ENCODE data around the gene DOCK8. TPM values are rescaled to one million over a fixed set of nuclear protein-coding genes. Genes with fewer than 3 reads are reported as not detected.

The DOCK8 gene
- polyA plus RNA-seq, 1 donor (not counting 4 experiments of a cell fraction or from before 2014, with no cell fraction given) = 1.5 TPM

- FAIRE-seq = no peak
Measured at GRCh38 chr9:312596-313320, 98.1 kb downstream of the DOCK8 start.

GRCh38 chr9:316382-316965 lies 101.8 kb downstream of the DOCK8 start:
- TF ChIP-seq EZH2 (IDR thresholded peaks at IDR 0.05; ENCODE audit: low read length) (no peak), CTCF (optimal IDR thresholded peaks at IDR 0.05 in 1 of 3, IDR thresholded peaks at IDR 0.05 in 1 of 3, conservative IDR thresholded peaks at IDR 0.05 in 1 of 3; ENCODE audit: extremely low read depth in 1 of 3, insufficient read depth in 2 of 3, low read length in 3 of 3) (peak in 1 of 3 experiments; percentile 15)
- no peak overlapping the region for H2AFZ ChIP-seq (ENCODE audit: control insufficient read depth, low read length)
- no peaks in the 10 kb centered on the region for H3K9me1 ChIP-seq (ENCODE audit: control insufficient read depth, extremely low read depth, insufficient read depth, low read length)
- FAIRE-seq (no peak), DNase-seq (ENCODE audit: low read depth, low spot score) (no peak)
- no peaks in the 10 kb centered on the region for H4K20me1 ChIP-seq (ENCODE audit: control insufficient read depth, extremely low read depth, insufficient read depth, low read length)
- dilution Hi-C loops (cut with MboI; ENCODE audit: extremely low pct_ligation_motif_present, low sequenced_read_pairs) = no loop called here
- H3K4me1 ChIP-seq (ENCODE audit: control insufficient read depth, extremely low read depth, insufficient read depth, low read length) = no peaks in the 10 kb centered on the region
- no peak overlapping the region for H3K4me3 ChIP-seq (ENCODE audit: control insufficient read depth in 2 of 3, extremely low read depth in 1 of 3, insufficient read depth in 2 of 3, low read depth in 1 of 3, low read length in 3 of 3)
- H3K79me2 ChIP-seq (ENCODE audit: control insufficient read depth, insufficient read depth, low read length) = no peaks in the 10 kb centered on the region
- no peak overlapping the region for H3K27ac ChIP-seq (ENCODE audit: control insufficient read depth, insufficient read depth, low read length)
- no peaks in the 10 kb centered on the region for H3K36me3 ChIP-seq (ENCODE audit: control insufficient read depth in 2 of 2, extremely low read depth in 1 of 2, insufficient read depth in 2 of 2, low read length in 2 of 2)
- H3K9ac ChIP-seq (ENCODE audit: control insufficient read depth, extremely low read depth, insufficient read depth, low read length) = no peak overlapping the region
- H3K4me2 ChIP-seq (ENCODE audit: control insufficient read depth, extremely low read depth, insufficient read depth, low read depth, low read length) = no peak overlapping the region
- no peaks in the 10 kb centered on the region for H3K9me3 ChIP-seq (ENCODE audit: control insufficient read depth, low read depth, low read length)
- no peaks in the 10 kb centered on the region for H3K27me3 ChIP-seq (ENCODE audit: control insufficient read depth, extremely low read depth, insufficient read depth, low read length)

More at GRCh38 chr9:312596-313320, 98.1 kb downstream of the DOCK8 start:
- Histone ChIP-seq H3K79me2 (ENCODE audit: control insufficient read depth, insufficient read depth, low read length) (no peaks in the 10 kb centered on the region), H3K4me2 (ENCODE audit: control insufficient read depth, extremely low read depth, insufficient read depth, low read depth, low read length) (no peak overlapping the region), H3K36me3 (ENCODE audit: control insufficient read depth in 2 of 2, extremely low read depth in 1 of 2, insufficient read depth in 2 of 2, low read length in 2 of 2) (no peaks in the 10 kb centered on the region), H3K4me1 (ENCODE audit: control insufficient read depth, extremely low read depth, insufficient read depth, low read length) (no peaks in the 10 kb centered on the region), H3K27ac (ENCODE audit: control insufficient read depth, insufficient read depth, low read length) (no peak overlapping the region), H3K27me3 (ENCODE audit: control insufficient read depth, extremely low read depth, insufficient read depth, low read length) (no peaks in the 10 kb centered on the region), H3K4me3 (ENCODE audit: control insufficient read depth in 2 of 3, extremely low read depth in 1 of 3, insufficient read depth in 2 of 3, low read depth in 1 of 3, low read length in 3 of 3) (no peak overlapping the region), H4K20me1 (ENCODE audit: control insufficient read depth, extremely low read depth, insufficient read depth, low read length) (no peaks in the 10 kb centered on the region), H3K9me1 (ENCODE audit: control insufficient read depth, extremely low read depth, insufficient read depth, low read length) (no peaks in the 10 kb centered on the region), H3K9ac (ENCODE audit: control insufficient read depth, extremely low read depth, insufficient read depth, low read length) (no peak overlapping the region), H3K9me3 (ENCODE audit: control insufficient read depth, low read depth, low read length) (no peaks in the 10 kb centered on the region), H2AFZ (ENCODE audit: control insufficient read depth, low read length) (no peak overlapping the region)
- dilution Hi-C loops (cut with MboI; ENCODE audit: extremely low pct_ligation_motif_present, low sequenced_read_pairs) = no loop called here
- no peak for TF ChIP-seq EZH2 (IDR thresholded peaks at IDR 0.05; ENCODE audit: low read length)
- TF ChIP-seq CTCF (optimal IDR thresholded peaks at IDR 0.05 in 1 of 3, IDR thresholded peaks at IDR 0.05 in 1 of 3, conservative IDR thresholded peaks at IDR 0.05 in 1 of 3; ENCODE audit: extremely low read depth in 1 of 3, insufficient read depth in 2 of 3, low read length in 3 of 3) = no peak
- DNase-seq (ENCODE audit: low read depth, low spot score) = no peak
